Left renal pelvis (tissue), 4 donors: ENCODE data around the gene ATF6B. TPM values are rescaled to one million over a fixed set of nuclear protein-coding genes. Genes with fewer than 3 reads are reported as not detected.
"Not testable (repeated sequence)": the region's sequence is repeated elsewhere in the genome, so short reads cannot be mapped to it uniquely, and the experiment has no call there.

Experiments used
- DNase-seq, 4 donors: peaks; one replicate each; pipeline ENCODE4 v3.0.0-alpha.2; 2013; ENCODE audit warnings: low read depth in 4 of 4, low spot score in 3 of 4
- polyA plus RNA-seq, 4 donors: library from polyadenylated mRNA; unstranded; fragments of 120-200 nt; gene quantifications; one replicate each; pipeline ENCODE4 v1.2.1, GENCODE V29; 2013; ENCODE audit not compliant: insufficient read length in 4 of 4

Gene ATF6B
- polyA plus RNA-seq, 4 donors: 82.5 to 114 (median 85.7) TPM

DNA sequence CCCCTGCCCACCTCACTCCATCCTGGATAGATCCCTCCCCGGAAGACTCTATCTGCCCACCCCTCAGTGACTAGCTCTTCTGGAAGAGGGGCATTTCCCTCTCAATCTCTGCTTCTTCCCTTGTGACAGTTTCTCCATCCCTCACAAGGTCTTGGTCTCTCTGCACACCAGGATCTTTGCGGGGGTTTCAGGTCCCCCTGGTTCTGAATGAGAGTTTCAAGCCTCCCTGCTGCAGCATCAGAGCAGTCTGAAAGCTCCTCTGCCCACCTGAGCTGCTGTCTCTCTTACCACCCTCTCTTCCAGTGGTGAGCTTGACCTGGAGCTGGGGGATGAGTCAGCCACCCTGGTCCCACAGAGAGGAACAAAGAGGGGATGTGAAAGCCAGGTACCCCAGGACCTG is 43.3 kb downstream of the ATF6B start:
- DNase-seq: no peak

DNA sequence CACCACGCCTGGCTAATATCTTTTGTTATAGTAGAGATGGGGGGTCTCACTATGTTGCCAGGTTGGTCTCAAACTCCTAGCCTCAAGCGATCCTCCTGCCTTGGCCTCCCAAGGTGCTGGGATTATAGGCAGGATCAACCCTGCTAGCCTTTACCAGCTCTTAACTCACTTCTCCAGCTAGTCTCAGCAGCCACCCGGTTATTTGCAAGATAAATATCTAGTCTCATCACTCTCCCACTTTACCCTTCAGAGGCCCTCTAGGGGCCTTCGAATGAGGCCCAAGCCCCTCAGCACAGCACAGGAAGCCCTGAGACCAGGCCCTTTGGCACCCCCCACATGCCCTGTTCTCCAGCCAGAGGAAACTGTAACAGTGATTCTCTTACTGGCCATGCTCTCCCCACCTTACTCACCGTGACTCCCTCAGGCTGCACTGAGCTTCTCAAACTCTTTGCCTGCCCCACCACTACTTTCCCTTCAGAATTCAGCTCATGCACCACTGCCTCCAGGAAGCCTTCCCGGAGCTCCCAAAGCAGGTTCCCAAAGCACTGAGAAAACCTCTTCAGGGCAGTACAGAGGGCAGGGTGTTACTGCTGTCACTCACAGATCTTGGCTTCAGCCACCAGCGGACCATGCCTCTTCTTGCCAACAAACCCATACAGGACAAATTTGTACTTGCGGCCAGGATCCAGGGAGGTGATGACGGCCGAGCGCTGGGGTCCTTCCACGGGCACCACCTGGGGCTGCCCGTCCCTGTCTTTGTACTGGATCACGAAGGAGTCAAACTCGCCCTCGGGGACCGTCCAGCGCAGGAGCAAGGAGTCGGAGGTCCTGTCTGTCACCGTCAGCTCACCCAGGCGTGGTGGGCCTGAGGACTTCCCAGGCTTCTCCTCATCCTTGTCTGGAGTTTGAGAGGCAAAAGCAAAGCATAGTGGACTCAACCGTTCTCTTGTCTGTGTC is 44.0 kb downstream of the ATF6B start:
- DNase-seq: no peak

DNA sequence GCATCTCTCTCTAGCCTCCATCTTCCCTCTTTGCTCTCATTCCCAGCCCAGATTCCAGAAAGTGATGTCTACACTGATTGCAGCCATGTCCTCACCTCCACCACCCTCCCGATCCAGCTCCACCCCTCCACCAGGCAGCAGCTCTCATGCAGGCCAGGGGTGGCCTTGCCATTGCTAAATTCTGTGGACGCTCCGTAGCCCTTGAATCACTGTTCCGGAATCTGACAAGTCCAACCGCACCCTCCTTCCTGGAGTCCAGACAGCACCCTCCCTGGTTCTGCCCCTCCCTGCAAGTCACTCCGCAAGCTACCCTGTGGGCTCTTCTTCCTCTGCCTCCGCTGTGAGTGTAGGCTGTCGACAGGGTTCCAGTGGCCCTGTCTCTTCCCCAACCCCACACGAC is 45.1 kb downstream of the ATF6B start:
- no peak for DNase-seq

DNA sequence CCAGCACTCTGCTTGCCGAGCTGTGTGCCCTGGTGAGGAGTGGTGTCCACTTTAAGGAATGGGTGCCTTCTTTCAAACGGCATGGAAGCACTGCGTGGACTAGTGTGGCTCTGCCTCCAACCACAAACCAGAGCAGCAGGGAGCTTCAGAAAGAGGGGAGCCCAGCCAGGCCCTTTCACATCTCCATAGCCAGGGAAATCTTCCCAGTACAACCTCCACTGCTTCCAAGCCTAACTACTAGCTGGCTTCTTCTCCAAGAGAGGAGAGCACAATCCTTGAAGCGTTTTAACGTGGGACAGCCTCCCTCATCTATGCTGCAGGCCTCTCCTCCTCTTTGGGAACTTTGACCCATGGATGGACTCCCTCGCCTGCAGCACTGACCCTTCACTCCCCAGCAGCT is 45.6 kb downstream of the ATF6B start:
- no peak for DNase-seq

DNA sequence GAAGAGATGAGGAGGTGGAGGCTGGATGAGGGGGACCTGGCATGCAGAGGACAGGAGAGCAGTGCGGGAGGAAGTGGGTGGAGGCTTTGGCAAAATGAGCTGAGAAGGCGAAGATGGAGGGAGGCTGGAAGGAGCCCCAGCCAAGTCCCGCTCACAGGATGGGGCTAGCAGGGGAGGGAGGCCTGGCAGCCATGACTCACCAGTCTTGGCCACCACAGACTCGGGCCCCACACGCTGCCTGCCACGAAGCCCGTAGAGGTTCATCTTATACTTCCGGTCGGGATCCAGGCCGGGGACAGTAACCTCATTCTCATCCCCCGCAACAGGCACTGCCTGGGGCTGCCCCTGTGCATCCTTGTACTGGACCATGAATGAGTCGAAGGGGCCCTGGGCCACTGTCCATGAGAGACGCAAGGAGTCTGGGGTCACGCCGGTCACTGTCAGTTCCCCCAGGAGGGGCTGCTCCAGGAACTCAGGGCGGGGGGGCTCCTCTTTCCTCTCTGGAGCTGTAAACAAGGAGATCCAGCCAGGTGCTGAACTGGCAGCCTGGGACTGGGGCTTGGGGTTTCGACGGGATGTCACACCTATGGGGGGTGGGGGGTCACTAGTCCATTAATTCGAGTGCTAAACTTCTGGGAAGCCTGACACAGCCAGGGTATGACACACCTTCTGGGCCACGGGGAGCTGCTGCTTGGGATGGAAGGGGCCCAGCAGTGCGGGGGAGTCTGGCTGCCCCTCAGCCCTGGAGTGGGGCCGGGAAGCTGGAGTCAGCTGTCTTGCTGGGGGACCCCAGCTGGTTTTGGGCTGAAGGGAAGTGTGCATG is 46.7 kb downstream of the ATF6B start:
- DNase-seq: no peak

DNA sequence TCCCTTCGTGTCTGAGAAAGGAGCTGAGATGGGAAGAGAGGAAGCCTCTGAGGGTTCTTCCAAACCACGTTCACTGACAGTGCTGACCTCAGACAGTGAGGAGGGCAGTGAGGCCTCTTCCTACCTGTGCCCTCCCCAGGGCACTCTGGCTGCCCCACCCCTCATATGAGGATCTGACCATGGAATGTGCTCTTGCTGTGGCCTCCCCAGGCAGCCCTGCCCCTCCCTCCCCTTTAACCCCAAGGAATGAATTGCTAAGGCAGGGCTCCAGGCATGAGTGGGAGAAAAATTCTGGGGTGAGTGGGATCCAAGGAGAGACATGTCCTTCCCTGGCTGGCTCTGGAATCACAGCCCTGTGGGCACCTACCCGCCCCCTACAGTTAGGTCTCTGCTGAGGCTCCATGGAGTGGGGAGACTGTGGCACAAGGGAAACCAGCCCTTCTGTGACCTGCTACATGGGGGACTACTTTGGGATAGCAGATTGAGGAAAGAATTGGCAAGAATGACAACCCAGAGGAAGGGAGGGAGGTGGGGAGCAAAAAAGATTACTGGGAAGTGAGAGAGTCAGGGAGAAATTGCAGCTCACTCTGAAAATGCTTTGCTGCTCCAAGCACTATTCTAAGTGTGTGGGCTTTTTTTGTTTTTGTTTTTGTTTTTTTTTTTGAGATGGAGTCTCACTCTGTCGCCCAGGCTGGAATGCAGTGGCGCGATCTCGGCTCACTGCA is 48.3 kb downstream of the ATF6B start:
- DNase-seq: no peak

DNA sequence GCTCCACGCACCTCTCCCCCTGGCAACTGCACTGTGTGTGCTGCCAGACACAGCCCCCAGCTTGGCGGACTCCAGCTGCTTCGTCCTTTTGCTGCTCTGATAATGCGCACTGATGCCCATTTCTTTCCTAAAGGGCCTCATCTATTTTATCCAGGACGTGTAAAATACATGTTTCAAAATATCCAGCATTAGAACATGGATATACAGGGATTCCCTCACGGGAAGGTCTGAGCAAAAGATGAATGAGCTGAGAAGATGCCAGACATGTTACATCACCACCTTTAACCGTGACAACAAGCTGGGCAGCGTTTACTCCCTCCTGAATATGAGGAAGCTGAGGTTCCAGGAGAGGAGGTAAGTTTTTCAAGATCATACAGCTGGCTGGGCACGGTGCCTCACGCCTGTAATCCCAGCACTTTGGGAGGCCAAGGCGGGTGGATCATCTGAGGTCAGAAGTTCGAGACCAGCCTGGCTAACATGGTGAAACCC is 51.7 kb downstream of the ATF6B start:
- DNase-seq: no peak

DNA sequence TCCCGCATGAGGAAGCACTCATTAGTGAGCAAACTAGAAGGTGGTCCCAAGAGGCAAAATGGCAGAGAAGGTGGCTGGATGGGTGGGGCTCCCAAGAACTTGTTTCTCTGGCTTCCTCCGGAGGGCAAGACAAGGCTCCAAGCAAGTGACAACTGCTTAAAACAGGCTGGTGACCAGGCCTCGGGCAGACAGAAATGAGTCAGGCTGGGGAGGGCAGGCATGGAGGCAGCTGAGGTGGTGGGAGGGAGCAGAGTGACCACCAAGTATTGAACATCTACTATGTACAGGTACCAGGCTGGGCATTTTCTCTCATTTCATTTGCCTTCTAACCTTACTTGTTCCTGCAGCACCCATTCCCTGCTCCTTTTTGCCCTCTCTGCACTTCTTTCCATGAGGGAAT is 52.3 kb downstream of the ATF6B start:
- no peak for DNase-seq

DNA sequence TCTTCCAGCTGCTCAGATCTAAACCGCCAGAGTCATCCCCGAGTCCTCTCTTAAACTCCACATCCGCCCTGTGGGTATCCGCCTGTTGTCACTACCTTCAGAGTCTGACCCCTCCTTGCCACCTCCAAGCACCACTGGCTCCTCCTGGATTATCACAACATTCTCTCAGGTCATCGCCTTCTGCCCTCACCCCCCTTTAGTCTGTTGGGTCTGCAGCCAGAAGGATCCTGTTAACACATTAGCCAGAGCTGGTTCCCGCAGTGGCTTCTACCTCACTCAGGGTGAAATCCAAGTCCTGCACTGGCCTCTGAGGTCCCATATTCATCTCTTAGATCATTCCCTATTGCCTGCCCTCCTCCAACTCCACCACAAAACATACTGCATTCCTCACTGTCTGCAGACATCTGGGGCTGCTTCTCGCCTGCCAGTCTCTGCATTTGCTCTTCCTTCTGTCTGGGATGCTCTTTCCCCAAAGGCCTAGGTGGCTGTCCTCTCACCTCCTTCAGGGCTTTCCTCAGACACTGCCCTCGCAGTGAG is 53.0 kb downstream of the ATF6B start:
- no peak for DNase-seq

DNA sequence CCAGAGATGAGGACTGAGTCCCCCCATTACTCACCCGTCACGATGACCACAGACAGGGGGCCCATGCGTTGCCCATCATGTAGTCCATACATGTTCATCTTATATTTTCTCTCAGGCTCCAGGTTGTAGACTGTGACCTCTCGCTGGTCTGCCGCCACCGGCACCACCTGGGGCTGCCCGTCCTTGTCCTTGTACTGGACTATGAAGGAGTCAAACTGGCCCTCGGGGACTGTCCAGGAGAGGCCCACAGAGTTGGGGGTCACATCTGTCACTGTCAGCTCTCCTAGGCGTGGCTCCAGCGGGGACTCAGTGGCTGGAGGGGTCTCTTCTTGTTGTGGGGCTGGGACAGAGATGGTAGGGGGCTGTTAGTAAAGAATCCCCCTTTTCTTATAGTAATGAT is 54.4 kb downstream of the ATF6B start:
- DNase-seq: no peak

DNA sequence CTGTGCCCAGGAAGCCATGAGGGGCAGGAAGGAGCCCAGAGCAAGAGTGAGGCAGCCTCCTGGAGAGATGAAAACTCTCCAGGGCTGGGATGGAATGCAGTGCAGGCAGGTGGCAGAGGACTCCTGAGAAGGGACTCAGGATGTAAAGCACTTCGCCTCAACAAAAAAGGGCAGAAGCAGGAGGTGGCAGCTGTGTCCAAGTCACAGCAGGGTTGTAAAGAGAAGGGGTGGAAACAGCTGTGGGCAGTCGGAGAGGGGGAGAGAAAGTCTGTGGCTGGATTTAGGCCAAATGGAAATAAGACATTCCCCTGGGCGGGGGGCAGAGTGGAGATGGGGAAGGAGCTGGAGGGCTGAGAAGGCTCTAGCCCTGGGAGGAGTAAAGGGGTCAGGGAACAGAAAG is 54.9 kb downstream of the ATF6B start:
- no peak for DNase-seq

DNA sequence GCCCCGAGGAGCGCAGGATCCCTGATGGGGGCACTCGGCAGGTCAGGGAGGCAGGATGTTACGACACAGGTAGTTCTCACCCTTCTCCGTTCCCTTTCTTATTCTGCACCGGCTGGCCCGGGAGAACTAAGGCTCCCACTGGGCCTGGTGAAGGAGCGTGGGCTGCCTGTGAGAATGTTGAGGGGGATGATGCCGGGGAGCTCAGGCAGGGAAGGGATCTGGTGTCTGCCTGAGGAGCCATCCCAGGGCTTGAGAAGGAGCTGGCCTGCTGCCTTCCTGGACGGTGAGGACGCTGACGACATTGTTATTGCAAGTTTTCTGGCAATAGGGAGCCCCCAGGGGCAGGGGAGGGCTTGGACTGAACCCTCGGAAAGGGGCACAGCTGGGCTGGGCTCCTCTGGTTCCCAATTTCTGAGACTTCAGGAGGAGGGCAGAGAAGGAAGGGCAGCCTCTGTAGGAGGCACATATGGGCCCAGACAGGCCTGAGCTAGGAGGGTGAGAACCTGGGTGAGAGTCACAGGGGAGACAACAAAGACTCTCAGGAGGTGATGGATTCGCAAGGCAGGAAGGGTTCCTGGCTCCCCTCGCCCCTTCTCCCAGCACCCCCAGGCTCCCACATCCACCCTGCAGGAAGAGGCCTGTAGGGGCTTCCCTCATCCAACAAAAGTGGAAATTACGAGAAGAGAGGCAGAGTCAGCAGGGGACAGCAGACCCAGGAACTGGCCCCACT is 57.1 kb downstream of the ATF6B start:
- DNase-seq: no peak

DNA sequence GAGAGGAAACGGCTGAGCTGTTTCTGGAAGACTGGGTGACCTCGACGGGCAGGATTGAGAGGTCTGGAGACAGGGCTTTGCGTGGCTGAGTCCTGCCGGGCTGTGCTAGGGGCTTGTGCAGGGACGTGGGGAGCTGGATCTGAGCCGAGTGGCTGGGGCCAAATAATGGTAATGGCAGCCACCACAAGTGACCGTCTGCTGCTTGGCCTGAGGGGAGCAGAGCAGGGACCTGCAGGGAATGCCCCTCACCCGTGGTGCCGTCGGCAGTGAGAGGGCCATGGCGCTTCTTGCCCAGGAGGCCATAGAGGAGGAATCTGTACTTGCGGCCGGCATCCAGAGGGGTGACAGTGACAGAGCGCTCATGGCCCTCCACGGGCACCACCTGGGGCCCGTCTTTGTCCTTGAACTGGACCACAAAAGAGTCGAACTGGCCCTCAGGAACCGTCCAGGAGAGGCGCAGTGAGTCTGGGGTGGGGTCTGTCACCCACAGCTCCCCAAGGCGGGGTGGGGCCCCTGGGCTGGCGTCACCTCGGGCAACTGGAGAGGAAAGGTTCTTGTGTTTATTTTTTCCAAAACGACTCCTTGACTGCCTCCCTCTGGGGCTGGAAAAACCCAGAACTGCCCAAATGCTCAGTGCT is 58.0 kb downstream of the ATF6B start:
- DNase-seq: no peak

DNA sequence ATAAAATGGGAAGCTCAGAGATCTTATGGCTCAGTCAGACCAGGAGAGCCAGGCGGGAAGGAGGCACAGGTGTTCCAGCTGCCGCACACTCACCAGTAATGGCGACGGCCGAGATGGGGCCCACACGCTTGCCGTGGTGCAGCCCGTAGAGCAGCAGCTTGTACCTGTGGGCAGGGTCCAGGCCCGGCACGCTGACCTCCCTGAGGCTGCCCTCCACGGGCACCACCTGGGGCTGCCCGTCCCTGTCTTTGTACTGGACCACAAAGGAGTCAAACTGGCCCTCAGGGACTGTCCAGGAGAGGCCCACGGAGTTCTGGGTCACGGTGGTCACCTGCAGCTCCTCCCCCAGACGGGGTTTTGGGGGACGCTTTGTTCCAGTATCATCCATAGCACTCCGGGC is 58.6 kb downstream of the ATF6B start:
- no peak for DNase-seq

DNA sequence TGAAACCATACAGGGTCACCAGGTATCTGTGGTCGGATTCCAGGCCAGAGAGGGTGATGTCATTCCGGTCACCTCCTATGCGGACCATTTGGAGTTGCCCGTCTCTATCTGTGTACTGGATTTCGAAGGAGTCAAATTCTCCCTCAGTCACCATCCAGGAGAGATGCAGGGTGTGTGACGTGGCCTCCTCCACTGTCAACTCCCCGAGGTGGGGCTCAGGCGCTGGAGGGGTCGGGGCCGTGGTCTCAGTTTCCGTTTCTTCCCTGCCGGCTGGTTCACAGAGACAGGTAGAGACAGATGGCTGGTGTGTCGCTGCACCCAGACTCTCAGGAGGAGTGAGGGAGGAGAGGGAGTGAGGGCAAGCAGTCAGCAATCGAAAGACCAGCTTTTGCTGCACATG is 59.2 kb downstream of the ATF6B start:
- no peak for DNase-seq

DNA sequence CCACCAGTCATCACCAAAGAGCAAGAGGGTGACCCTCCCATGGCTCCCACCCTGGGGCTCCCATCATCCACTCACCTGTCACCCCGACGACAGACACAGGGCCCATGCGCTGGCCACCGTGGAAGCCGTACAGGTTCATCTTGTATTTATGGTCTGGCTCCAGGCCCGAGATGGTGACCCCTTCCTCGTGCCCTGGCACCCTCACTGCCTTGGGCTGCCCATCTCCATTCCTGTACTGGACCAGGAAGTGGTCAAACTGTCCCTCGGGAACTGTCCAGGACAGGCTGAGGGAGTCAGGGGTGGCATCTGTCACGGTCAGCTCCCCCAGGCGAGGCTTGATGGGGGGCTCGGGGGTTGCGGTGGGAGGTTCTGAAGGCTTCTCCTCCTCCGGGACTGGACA is 59.7 kb downstream of the ATF6B start:
- DNase-seq: not testable (repeated sequence)

DNA sequence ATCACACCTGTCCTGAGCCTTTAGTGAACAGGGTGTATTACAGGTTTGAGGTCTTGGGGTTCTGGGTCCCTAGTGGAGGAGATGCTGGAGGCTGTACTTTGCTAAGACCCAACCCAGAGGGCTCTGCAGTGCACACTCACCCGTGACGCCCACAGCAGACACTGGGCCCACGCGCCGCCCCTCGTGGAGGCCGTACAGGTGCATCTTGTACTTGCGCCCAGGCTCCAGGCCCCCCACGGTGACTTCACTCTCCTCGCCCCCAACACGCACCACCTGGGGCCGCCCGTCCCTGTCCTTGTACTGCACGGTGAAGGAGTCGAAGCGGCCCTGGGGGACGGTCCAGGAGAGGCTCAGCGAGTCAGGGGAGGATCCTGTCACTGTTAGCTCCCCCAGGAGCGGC is 60.5 kb downstream of the ATF6B start:
- not testable (repeated sequence) for DNase-seq
